H1 (cell line): ENCODE results near the gene SEMG2. TPM values are rescaled to one million over a fixed set of nuclear protein-coding genes. Genes with fewer than 3 reads are reported as not detected.

Experiments used
- CTCF ChIA-PET: fragments of 300-600 bp; sonication (Branson Sonifier 250); formaldehyde crosslinking; loops from one replicate; lab custom pipeline; 2021; ENCODE audit not compliant: partially characterized antibody; lab: Charles Lee
- POLR2A ChIA-PET: fragments of 300-600 bp; sonication (Branson Sonifier 250); formaldehyde crosslinking; loops from one replicate; lab custom pipeline; 2021; ENCODE audit warnings: inconsistent platforms; ENCODE audit not compliant: partially characterized antibody; lab: Charles Lee
- DNase-seq, 2 experiments: peaks; one replicate each; pipeline versions ENCODE4 v3.0.0 to v3.0.0-alpha.2; 2010 to 2022; ENCODE audit warnings: low spot score in 2 of 2, low read depth in 1 of 2, mixed read lengths in 1 of 2
- FAIRE-seq: peaks from 2 replicates; lab custom pipeline; 2011; peaks lifted over from hg19 to GRCh38; lab: Jason Lieb, UNC
- H2AFZ ChIP-seq: 2 replicates; pipeline ENCODE4 v1.8.1; 2012; ENCODE audit warnings: low read length, inconsistent platforms
- H2AK5ac ChIP-seq: 2 replicates; pipeline ENCODE4 v1.6.1; 2013; ENCODE audit warnings: low read depth, low read length
- H2BK120ac ChIP-seq: replicated peaks from 2 replicates; pipeline ENCODE3; 2013; ENCODE audit warnings: low read depth, low read length, inconsistent platforms
- H2BK12ac ChIP-seq: 2 replicates; pipeline ENCODE4 v1.6.1; 2013; ENCODE audit warnings: low read depth, low read length
- H2BK15ac ChIP-seq: 2 replicates; pipeline ENCODE4 v1.6.1; 2013; ENCODE audit warnings: low read length
- H2BK20ac ChIP-seq: 2 replicates; pipeline ENCODE4 v1.6.1; 2013; ENCODE audit warnings: low read length
- H2BK5ac ChIP-seq: 2 replicates; pipeline ENCODE4 v1.6.1; 2013; ENCODE audit warnings: low read depth, low read length
- H3K14ac ChIP-seq: 2 replicates; pipeline ENCODE4 v1.6.1; 2013; ENCODE audit warnings: inconsistent platforms; ENCODE audit not compliant: insufficient read length
- H3K18ac ChIP-seq: 2 replicates; pipeline ENCODE4 v1.6.1; 2013; ENCODE audit warnings: low read length; ENCODE audit errors: extremely low read depth
- H3K23ac ChIP-seq: 2 replicates; pipeline ENCODE4 v1.6.1; 2013; ENCODE audit warnings: inconsistent platforms; ENCODE audit not compliant: insufficient read length
- H3K23me2 ChIP-seq: 2 replicates; pipeline ENCODE4 v1.6.1; 2013; ENCODE audit warnings: low read depth, low read length
- H3K27ac ChIP-seq: 2 replicates; pipeline ENCODE4 v1.6.1; 2011; ENCODE audit warnings: low read depth, low read length, inconsistent platforms
- H3K27me3 ChIP-seq, 4 experiments: replicated peaks in 1 of 4; 1 replicate in 1 of 4; 2 replicates in 3 of 4; pipeline versions ENCODE4 v1.6.1 to v1.8.1; 2011 to 2013; ENCODE audit warnings: low read length in 3 of 4, mild to moderate bottlenecking in 3 of 4, inconsistent platforms in 2 of 4, mixed read lengths in 2 of 4, moderate library complexity in 1 of 4; ENCODE audit not compliant: control insufficient read depth in 3 of 4, insufficient read depth in 3 of 4; ENCODE audit errors: extremely low read depth in 1 of 4
- H3K36me3 ChIP-seq, 4 experiments: 2 replicates each; pipeline versions ENCODE4 v1.6.1 to v1.8.1; 2011 to 2013; ENCODE audit warnings: mild to moderate bottlenecking in 4 of 4, low read length in 3 of 4, moderate library complexity in 2 of 4, control low read depth in 1 of 4, inconsistent platforms in 1 of 4; ENCODE audit not compliant: insufficient read depth in 4 of 4, control insufficient read depth in 2 of 4
- H3K4ac ChIP-seq: replicated peaks from 2 replicates; pipeline ENCODE3; 2013; ENCODE audit warnings: low read length, low read depth, mixed read lengths, inconsistent platforms; ENCODE audit not compliant: insufficient read length
- H3K4me1 ChIP-seq, 4 experiments: replicated peaks in 1 of 4; 1 replicate in 1 of 4; 2 replicates in 3 of 4; pipeline versions ENCODE4 v1.6.1 to v1.8.1; 2011 to 2013; ENCODE audit warnings: low read length in 3 of 4, inconsistent platforms in 2 of 4, mixed read lengths in 1 of 4; ENCODE audit not compliant: insufficient read depth in 4 of 4, control insufficient read depth in 3 of 4
- H3K4me2 ChIP-seq, 2 experiments: 2 replicates each; pipeline versions ENCODE4 v1.6.1 to v1.8.1; 2011 to 2013; ENCODE audit warnings: low read depth in 2 of 2, low read length in 2 of 2, control low read depth in 1 of 2, inconsistent platforms in 1 of 2, mild to moderate bottlenecking in 1 of 2; ENCODE audit not compliant: insufficient read depth in 1 of 2
- H3K4me3 ChIP-seq, 4 experiments: fragments of 200-600, 300-600 bp in 1 of 4; sonication (generic), shearing (Covaris generic), sonication (Bioruptor Twin) in 1 of 4; 2 replicates each; pipeline versions ENCODE4 v1.5.1 to v1.8.1; 2011 to 2016; ENCODE audit warnings: low read length in 4 of 4, low read depth in 3 of 4, control low read depth in 2 of 4, inconsistent platforms in 2 of 4, mild to moderate bottlenecking in 2 of 4, mixed read lengths in 1 of 4, moderate library complexity in 1 of 4; ENCODE audit not compliant: insufficient read depth in 2 of 4; ENCODE audit errors: extremely low read depth in 1 of 4
- H3K56ac ChIP-seq: replicated peaks from 2 replicates; pipeline ENCODE3; 2013; ENCODE audit warnings: low read depth, mild to moderate bottlenecking, mixed read lengths, low read length, inconsistent platforms; ENCODE audit not compliant: insufficient read length
- H3K79me1 ChIP-seq: 2 replicates; pipeline ENCODE4 v1.6.1; 2013; ENCODE audit warnings: low read depth, low read length, control low read depth
- H3K79me2 ChIP-seq, 2 experiments: 2 replicates each; pipeline versions ENCODE4 v1.6.1 to v1.8.1; 2012 to 2013; ENCODE audit warnings: low read length in 2 of 2, mild to moderate bottlenecking in 2 of 2, inconsistent platforms in 1 of 2; ENCODE audit not compliant: insufficient read depth in 2 of 2, control insufficient read depth in 1 of 2
- H3K9ac ChIP-seq, 4 experiments: replicated peaks in 1 of 4; 1 replicate in 1 of 4; 2 replicates in 3 of 4; pipeline versions ENCODE4 v1.6.1 to v1.8.1; 2011 to 2013; ENCODE audit warnings: low read depth in 3 of 4, low read length in 3 of 4, control low read depth in 2 of 4, mild to moderate bottlenecking in 2 of 4, moderate library complexity in 2 of 4, inconsistent platforms in 1 of 4; ENCODE audit errors: extremely low read depth in 1 of 4
- H3K9me3 ChIP-seq, 2 experiments: 2 replicates each; pipeline versions ENCODE4 v1.6.1 to v1.8.1; 2012 to 2013; ENCODE audit warnings: mild to moderate bottlenecking in 2 of 2, moderate library complexity in 2 of 2, control low read depth in 1 of 2, inconsistent platforms in 1 of 2, low read depth in 1 of 2, low read length in 1 of 2, mixed read lengths in 1 of 2; ENCODE audit not compliant: insufficient read depth in 2 of 2
- H4K20me1 ChIP-seq, 2 experiments: replicated peaks in 1 of 2; 2 replicates each; pipeline versions ENCODE3 to v1.8.1; 2011 to 2013; ENCODE audit warnings: inconsistent platforms in 2 of 2, low read length in 2 of 2, mild to moderate bottlenecking in 1 of 2; ENCODE audit not compliant: insufficient read depth in 2 of 2, control insufficient read depth in 1 of 2
- H4K5ac ChIP-seq: 2 replicates; pipeline ENCODE4 v1.6.1; 2013; ENCODE audit warnings: low read length, low read depth, mixed read lengths, inconsistent platforms; ENCODE audit not compliant: insufficient read length
- H4K8ac ChIP-seq: 2 replicates; pipeline ENCODE4 v1.8.0; 2013; ENCODE audit warnings: mild to moderate bottlenecking, moderate library complexity, low read length, inconsistent platforms; ENCODE audit not compliant: insufficient read depth; ENCODE audit errors: extremely low read depth
- H4K91ac ChIP-seq: replicated peaks from 2 replicates; pipeline ENCODE3; 2013; ENCODE audit warnings: low read length, mixed read lengths, inconsistent platforms; ENCODE audit not compliant: insufficient read length
- BCL11A ChIP-seq, 2 experiments: IDR thresholded peaks; one replicate each; pipeline ENCODE4 v1.6.1; 2011; ENCODE audit warnings: low read depth in 2 of 2, low read length in 2 of 2, mild to moderate bottlenecking in 2 of 2
- CTBP2 ChIP-seq: IDR thresholded peaks from 2 replicates; pipeline ENCODE4 v1.7.0; 2011; ENCODE audit warnings: borderline replicate concordance, mild to moderate bottlenecking, moderate library complexity, mixed read lengths, low read length; ENCODE audit not compliant: insufficient read depth, insufficient read length
- RAD21 ChIP-seq, 2 experiments: IDR thresholded peaks in 1 of 2; conservative IDR thresholded peaks in 1 of 2; 2 replicates each; pipeline ENCODE4 v1.6.1; 2011; ENCODE audit warnings: low read depth in 2 of 2, low read length in 2 of 2, improper control_type of control experiment in 1 of 2, inconsistent platforms in 1 of 2, mild to moderate bottlenecking in 1 of 2, moderate library complexity in 1 of 2
- RXRA ChIP-seq: IDR thresholded peaks from 2 replicates; pipeline ENCODE4 v1.6.1; 2011; ENCODE audit warnings: low read depth, mild to moderate bottlenecking, low read length, moderate library complexity; ENCODE audit not compliant: insufficient read depth
- SP1 ChIP-seq: IDR thresholded peaks from 2 replicates; pipeline ENCODE4 v1.6.1; 2011; ENCODE audit warnings: low read depth, low read length
- TCF12 ChIP-seq: IDR thresholded peaks from 2 replicates; pipeline ENCODE4 v1.6.1; 2011; ENCODE audit warnings: low read depth, mild to moderate bottlenecking, low read length
- polyA plus RNA-seq, 7 experiments: library from polyadenylated mRNA; depleted of rRNA in 3 of 7; stranded (reverse) in 5 of 7; unstranded in 2 of 7; fragments of >200 nt in 5 of 7; fragments of 200-250 nt in 2 of 7; gene quantifications; 1 replicate in 5 of 7; 2 replicates in 1 of 7; 4 replicates in 1 of 7; pipeline versions ENCODE4 v1.2.1 to v1.2.3, GENCODE V29; 2011 to 2013; ENCODE audit warnings: missing spikeins in 2 of 7, mixed read lengths in 2 of 7
- total RNA-seq: library from RNA; stranded (reverse); fragmentation: NEBNext Ultra II Directional; extraction: Animal tissue kit (Norgen Biotek cat#: 25700); gene quantifications from 2 replicates; pipeline ENCODE4 v1.2.1, GENCODE V29; 2021

The SEMG2 gene
- total and polyA plus RNA-seq, 2 of the 8 experiments (the other 6 are each of a cell fraction or from before 2014, with no cell fraction given), result not detected

GRCh38 chr20:45248609-45249008, 27.4 kb downstream of the SEMG2 start:
- no peak overlapping the region for H2AK5ac ChIP-seq
- no peaks in the 10 kb centered on the region for H3K36me3 ChIP-seq
- no peak overlapping the region for H3K4me3 ChIP-seq
- no peak overlapping the region for H3K18ac ChIP-seq
- no peaks in the 10 kb centered on the region for H4K20me1 ChIP-seq
- ChIA-PET CTCF (interaction anchor here (0.9 kb wide), 1 partner anchor 204 kb away, joined by 3 read pairs; no protein-coding TSS in a partner anchor), POLR2A (no interaction called here)
- no peak overlapping the region for H2BK120ac ChIP-seq
- no peak overlapping the region for H4K5ac ChIP-seq
- no peak overlapping the region for H3K4me2 ChIP-seq
- no peak overlapping the region for H2BK5ac ChIP-seq
- H3K79me1 ChIP-seq, result no peaks in the 10 kb centered on the region
- no peaks in the 10 kb centered on the region for H3K23me2 ChIP-seq
- H3K4me1 ChIP-seq, result no peaks in the 10 kb centered on the region
- no peak overlapping the region for H3K9ac ChIP-seq
- no peak for FAIRE-seq
- no peak overlapping the region for H4K8ac ChIP-seq
- H3K79me2 ChIP-seq, result no peaks in the 10 kb centered on the region
- H3K14ac ChIP-seq, result no peak overlapping the region
- H3K9me3 ChIP-seq, result no peaks in the 10 kb centered on the region
- H3K27ac ChIP-seq, result no peak overlapping the region
- no peak overlapping the region for H2BK20ac ChIP-seq
- no peak overlapping the region for H3K4ac ChIP-seq
- H2BK15ac ChIP-seq, result no peak overlapping the region
- no peak overlapping the region for H2BK12ac ChIP-seq
- TF ChIP-seq RXRA (no peak), SP1 (no peak), CTBP2 (no peak), RAD21 (IDR thresholded peaks at IDR 0.05 in 1 of 2, conservative IDR thresholded peaks at IDR 0.05 in 1 of 2; ENCODE audit: low read depth in 2 of 2, low read length in 2 of 2) (no peak), TCF12 (no peak), BCL11A (IDR thresholded peaks at IDR 0.05; ENCODE audit: low read depth in 2 of 2, low read length in 2 of 2) (no peak)
- no peak overlapping the region for H3K56ac ChIP-seq
- H3K23ac ChIP-seq, result no peak overlapping the region
- DNase-seq, result no peak
- no peak overlapping the region for H4K91ac ChIP-seq
- H2AFZ ChIP-seq, result no peak overlapping the region
- H3K27me3 ChIP-seq, result peaks cover 0 to 2% (median 0%) of the 10 kb centered on the region in 4 experiments; a peak in 3 of 7 replicates
